ENCODE data around the gene GABPB2.
A peak's percentile ranks its signal among the peaks of the same experiment; 100 is the strongest.

The GABPB2 gene

DNA sequence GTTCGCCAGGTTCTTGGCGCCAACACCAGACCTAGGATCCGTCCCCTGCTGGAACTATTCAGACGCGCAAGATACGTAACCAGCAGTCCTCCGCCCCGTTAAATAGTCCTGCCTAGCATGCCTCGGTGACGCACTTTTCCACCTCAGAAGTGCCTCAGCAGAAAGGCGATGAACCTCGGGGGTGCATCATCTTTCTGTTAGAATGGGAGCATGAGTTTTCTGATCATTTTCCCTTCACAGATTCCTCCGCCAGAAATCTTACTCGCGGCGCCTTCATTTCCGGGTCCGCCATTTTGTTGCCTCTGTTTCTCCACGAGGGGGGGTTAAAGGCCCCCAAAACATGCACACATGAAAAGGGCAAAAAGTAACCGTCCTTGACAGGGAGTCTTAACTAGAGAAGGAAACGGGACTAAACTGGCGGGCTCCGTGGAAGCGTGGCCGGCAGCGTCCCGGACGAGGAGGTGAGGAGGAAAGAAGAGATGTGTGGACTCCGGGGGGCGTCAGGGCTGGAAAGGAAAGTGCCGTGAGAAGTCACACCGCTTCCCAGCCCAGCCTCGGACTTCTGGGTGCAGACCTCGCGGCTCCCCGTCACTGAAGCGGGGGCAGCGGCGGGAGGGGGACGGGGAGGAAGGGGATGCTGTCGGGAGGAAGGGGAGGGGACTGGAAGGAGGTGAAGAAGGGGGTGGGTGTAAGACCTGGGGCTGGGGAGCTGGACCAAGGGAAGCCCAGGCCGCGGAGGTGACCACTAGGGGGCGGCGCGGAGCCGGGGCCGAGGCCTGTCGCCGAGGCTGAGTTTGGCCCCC, at the start of gene GABPB2:
Gene GABPB2 (plus strand): TSS at position 288 of the 803 bp plus-strand sequence. CDS start 17,429 bp downstream, outside the sequence.
- DNase-seq: peak in 55 of 56 donors; percentile 49 to 96 (median 87)

DNA sequence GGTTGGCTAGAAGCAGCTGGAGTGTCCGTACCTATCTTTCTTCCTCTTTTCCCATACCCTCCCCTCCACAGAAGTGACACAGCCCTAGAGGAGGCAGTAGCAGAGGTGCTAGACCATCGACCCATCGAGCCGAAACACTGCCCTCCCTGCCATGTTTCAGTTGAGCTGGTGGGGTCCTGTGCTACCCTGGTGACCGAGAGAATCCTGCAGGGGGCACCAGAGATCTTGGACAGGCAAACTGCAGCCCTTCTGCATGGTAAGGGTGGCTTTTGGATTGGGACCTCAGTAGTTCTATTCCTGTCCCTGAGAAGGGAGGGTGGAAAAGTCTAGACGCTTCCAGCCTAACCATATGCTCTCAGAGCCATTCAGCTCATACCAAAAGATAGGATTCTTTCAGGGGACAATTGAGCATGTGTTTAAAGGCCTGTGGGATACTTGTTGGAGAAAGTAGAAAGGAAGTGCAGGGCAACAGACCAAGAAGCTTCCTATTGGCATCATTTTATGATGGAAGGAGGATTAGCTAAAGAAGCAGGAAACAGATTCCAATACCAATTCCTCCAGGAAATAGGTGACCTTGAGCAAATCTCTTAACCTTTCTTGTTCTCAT, 45.9 kb upstream of the GABPB2 start:
- DNase-seq: peak in 53 of 56 donors; percentile 6 to 84 (median 57)

DNA sequence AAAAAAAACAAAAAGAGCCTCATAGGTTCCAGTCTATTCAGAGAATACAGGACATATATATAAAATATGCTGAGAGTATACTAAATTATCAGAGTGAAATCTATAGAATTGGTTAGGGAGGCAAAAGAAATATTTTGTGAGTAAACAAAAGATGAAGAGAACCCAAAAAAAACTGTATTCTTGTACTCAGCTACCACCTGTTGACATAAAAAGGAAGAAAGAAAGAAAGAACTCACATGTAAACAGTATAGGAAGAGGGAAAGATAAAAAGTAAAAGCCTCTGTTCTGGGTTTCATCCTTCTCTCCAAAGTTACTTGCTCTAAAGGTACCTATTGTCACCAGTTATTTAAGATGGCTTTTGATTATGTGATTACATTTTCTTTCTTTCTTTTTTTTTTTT, 44.1 kb upstream of the GABPB2 start:
- DNase-seq: no peak

DNA sequence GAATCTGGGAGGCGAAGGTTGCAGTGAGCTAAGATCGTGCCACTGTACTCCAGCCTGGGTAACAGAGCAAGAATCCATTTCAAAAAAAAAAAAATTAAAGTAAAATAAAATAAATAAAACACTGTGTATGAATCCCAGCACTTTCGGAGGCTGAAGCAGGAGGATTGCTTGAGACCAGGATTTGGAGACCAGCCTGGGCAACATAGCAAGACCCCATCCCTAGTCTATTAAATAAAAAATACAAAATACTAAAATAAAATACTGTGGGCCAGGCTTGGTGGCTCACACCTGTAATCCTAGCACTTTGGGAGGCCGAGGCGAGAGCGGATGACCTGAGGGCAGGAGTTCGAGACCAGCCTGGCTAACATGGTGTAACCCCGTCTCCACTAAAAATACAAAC, 38.4 kb upstream of the GABPB2 start:
- no peak for DNase-seq

DNA sequence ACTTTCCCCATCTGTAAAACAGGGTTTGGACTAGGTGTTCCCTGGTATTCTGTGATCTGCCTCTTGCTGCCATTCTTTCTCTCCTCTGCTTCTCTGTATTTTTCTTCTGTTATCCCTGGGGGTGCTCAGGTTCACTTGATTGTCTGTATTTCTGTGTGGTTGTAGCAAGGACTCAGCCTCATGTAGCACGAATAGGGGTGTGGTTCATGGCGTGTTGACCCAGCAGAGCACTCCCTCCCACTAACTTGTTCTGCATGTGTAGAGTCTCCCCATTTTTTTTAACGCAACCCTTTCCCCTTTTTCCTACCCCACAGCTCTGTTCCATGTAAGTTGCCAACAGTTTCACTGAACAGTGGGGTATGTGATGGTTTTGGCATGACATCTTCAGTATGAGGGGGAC, 35.4 kb upstream of the GABPB2 start:
- DNase-seq: no peak

DNA sequence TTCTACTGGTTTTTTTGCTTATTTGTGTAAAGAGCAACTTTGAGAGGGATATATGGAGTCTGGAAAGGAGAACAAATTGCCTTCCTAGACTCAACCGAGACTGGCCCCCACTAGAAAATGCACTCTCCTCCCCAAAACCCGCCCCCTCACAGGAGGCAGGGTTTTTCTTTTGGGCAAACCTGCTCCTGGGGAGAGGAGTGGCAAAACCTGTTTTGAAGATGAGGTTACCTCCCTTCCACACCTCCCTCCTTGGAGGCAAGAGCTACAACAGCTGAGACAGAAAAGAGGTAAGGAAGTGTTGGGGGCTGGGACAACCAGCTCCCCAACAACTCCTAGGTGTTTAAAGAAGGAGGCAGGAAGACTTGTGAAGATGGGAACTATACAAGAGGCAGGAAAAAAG, 34.2 kb upstream of the GABPB2 start, which contains the start of gene BNIPL:
Gene BNIPL (plus strand): TSS at position 231 of the 400 bp plus-strand sequence. CDS start 140 bp downstream, at position 371.
- DNase-seq: no peak

DNA sequence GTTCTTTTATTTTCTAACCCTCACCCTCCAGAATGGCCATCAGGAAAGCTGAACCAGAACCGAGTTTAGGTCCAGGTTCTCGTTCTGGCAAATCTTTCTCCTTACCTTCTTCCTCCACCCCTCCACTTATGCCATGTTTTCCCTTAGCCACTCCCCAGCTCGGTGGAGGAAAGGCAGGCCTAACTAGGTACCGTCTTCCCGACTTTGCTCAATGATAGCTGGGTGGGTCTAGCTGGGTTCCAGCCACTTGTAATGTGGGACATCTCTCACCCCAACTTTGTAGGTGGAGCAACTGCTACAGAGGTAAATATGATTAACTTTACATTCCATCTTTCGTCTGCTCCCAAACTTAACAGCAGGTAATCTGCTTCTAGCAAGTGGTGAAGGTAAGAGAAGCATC, 33.5 kb upstream of the GABPB2 start:
- no peak for DNase-seq

DNA sequence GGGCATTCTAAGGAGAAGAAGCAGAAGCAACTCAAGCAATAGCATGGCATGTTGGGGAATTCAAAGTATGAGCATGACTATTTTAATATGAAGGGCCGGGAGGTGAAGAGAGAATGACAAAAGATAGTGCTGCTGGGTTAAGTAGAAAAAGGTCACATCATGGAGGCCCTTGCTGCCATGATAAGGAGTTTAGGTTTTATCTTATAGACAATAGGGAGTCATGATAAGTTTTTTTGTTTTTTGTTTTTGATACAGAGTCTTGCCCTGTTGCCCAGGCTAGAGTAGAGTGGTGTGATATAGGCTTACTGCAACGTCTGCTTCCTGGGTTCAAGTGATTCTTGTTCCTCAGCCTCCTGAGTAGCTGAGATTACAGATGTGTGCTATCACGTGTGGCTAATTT, 31.0 kb upstream of the GABPB2 start:
- no peak for DNase-seq

DNA sequence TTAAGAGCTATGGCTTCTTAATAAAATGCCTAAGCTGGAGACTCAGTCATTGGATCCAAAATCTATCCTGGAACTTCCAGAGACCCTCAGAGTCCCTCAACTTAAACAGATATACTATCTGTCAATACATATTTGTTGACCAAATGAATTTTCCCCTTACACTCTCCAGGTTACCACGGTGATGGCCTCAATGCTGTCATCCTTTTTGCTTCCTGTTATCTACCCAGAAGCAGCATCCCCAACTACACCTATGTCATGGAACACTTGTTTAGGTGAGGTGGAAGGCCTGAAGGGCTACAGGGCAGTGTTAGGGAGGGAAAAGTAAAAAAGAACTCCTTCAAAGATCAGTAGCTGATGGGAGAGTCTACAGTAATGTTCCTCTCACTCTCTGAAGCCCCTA, 27.4 kb upstream of the GABPB2 start:
- no peak for DNase-seq

DNA sequence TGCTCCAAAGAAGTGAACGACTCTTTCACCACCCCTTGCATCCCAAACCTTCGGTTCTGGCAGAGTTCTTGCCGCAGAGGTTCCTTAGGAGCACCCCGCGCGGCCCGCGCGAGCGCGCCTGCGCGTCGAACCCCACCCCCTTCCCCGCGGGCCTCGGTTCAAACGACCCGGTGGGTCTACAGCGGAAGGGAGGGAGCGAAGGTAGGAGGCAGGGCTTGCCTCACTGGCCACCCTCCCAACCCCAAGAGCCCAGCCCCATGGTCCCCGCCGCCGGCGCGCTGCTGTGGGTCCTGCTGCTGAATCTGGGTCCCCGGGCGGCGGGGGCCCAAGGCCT, 23.0 kb upstream of the GABPB2 start, which contains the start of gene C1orf56:
Gene C1orf56 (plus strand): TSS at position 161 of the 334 bp plus-strand sequence. CDS start 97 bp downstream, at position 258.
- DNase-seq: peak in 51 of 56 donors; percentile 27 to 84 (median 64)

DNA sequence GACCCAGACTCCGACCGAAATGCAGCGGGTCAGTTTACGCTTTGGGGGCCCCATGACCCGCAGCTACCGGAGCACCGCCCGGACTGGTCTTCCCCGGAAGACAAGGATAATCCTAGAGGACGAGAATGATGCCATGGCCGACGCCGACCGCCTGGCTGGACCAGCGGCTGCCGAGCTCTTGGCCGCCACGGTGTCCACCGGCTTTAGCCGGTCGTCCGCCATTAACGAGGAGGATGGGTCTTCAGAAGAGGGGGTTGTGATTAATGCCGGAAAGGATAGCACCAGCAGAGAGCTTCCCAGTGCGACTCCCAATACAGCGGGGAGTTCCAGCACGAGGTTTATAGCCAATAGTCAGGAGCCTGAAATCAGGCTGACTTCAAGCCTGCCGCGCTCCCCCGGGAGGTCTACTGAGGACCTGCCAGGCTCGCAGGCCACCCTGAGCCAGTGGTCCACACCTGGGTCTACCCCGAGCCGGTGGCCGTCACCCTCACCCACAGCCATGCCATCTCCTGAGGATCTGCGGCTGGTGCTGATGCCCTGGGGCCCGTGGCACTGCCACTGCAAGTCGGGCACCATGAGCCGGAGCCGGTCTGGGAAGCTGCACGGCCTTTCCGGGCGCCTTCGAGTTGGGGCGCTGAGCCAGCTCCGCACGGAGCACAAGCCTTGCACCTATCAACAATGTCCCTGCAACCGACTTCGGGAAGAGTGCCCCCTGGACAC, 22.5 kb upstream of the GABPB2 start:
- peak in 48 of 56 donors; percentile 25 to 82 (median 54) for DNase-seq

DNA sequence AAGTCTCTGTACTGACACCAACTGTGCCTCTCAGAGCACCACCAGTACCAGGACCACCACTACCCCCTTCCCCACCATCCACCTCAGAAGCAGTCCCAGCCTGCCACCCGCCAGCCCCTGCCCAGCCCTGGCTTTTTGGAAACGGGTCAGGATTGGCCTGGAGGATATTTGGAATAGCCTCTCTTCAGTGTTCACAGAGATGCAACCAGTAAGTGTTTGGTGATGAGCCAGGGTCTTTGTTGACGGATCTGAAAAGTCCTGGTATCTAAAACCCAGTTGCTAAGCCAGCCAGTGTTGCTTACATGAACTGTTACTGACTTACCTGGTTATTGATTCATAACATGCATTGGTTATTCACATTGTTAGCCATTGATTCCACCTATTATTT, 21.9 kb upstream of the GABPB2 start:
- DNase-seq: no peak

DNA sequence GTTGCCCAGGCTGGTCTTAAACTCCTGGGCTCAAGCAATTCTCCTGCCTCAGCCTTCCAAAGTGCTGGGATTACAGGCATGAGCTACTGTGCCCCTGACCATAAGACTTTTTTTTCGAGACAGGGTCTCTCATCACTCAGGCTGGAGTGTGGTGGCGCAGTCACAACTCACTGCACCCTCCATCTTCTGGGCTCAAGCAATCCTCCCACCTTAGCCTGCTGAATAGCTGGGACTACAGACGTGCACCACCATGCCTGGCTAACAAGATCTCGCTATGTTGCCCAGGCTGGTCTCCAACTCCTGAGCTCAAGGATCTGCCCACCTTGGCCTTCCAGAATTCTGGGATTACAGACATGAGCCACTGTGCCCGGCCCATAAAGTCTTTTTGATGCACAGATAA, 21.1 kb upstream of the GABPB2 start:
- DNase-seq: no peak

DNA sequence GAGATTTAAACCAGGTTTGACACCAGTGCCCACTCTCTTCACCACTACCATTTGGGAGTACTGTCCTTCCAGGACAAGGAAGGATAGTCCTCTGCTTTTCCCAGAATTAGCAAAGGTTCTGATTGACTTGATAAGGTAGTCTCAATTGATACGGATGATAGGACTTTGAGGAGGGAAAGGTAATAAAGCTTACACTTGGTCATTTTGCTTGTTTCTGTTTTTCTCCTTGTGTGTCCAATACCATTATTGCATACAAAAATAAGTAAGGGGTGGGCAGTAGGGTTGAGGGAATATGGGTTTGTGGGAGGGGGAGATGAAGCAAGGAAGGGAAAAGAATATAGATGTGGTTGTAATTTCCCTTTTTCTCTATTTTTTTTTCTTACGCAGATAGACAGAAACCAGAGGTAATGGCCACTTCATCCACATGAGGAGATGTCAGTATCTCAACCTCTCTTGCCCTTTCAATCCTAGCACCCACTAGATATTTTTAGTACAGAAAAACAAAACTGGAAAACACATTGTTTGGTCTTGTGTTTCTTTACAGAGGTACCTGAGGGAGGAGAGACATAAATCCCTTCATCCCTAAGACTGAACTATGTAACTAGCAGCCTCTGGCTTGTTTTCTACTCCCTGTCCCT, 20.4 kb upstream of the GABPB2 start:
- no peak for DNase-seq

DNA sequence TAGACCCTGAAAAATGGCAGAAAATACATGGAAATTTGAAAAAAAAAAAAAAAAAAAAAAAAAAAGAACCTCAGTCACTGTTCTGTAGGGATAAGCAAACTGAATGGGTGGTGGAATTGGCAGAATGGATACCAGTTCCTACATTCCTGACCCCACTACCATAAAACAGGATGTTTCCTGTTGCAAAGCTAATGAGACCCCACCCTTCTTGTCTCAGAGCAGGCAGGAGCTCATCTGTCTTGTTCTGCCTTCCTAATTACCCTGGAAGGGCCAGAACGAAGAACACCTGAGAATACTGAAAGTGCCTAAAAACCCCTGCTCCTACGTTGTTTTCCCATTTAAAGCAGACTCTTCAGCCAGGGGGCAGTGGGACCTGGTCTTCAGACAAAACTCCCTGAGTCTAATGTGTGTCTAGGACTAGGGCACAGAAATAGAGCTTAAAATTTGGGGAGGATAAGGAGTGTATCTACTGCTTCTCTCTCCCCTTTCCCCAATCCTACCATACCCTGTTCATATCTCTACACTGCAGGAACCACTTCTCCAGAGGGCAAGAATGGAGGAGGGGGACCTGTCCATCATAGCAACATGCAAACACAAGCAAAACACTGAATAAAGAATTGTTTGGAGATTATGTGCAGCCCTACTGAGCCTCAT, 19.1 kb upstream of the GABPB2 start:
- DNase-seq: no peak

DNA sequence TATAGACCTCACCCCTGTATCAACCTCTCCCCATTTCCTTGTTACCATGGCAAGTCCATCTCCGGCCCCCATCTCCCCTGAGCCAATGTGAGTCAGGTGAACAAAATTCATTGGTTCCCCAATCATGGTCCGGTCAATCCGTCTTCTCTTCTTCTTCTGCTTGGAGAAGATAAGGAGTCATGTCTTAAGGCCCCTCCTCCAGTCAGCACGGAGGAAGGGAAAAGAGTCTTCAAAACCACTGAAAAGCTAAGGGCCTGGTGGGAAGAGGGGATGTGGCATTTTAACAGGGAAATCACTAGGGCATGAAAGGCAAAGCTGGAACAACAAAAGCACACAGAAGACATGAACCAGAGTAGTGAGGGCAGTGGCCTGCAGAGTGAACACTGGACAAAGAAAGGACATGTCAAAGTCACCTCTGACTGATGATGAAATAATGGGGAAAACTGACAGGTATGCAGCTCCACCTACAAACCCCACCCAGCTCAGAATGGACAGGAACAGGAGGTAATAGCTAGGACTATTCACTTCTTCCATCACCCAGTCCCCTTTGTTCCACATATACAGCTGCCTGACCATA, 15.5 kb upstream of the GABPB2 start:
- DNase-seq: no peak

DNA sequence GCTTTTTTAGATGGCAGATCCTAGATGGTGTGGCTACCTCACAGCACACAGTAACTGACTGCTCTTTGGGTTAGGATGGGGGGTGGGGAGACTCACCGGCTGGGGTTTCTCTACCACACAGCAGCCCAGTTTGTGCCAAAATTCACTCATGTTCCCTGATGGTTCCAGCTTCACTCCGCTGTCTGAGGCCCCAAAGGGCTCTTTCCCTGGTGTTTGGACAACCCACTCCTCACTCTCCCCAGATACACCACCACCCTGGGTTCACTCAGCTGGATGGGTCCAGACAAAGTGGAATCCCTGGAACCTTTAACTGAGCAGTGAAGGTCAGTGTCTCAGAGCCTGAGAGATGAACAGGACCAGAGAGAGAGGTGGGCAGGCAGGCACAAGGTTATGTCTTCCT, 15.0 kb upstream of the GABPB2 start:
- DNase-seq: no peak

DNA sequence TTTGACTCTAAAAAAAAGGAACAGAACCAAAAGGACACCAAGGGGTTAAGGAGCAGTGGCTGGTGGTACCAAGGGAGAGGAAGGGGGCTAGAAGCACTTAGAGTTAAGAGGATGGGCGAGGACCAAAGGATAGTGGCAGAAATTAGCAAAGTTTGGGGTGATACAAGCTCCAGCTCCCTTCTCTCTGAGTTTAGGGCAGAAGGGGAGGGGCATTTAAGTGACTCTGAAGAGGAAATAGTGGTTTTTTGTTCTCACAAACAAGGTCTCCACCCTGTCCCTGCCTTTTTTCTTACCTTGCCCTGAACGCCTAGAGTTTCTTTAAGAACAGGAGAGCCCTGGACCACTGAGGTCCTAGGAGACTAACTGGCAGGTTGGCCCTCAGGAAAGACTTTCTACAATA, 14.4 kb upstream of the GABPB2 start:
- no peak for DNase-seq

DNA sequence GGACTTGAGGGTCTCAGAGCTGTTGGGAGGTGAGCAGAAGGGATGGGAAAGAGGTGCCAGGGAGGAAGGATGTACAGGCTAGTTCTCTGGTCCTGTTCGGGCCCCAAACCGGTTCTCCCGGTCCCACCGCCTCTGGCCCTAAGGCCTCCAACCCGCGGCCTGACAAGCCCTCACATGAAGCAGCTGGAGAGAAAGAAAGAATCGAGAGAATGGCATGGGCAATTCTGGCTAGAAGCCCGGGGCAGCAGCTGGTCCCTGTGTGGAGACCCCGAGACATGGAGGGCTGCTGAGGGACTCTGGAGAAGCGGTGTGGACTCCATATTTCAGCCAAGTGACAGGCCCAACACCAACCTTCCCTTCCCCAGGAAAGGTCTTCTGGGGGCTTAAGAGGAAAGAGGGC, 11.9 kb upstream of the GABPB2 start:
- DNase-seq: peak in 25 of 56 donors; percentile 6 to 55 (median 20)

DNA sequence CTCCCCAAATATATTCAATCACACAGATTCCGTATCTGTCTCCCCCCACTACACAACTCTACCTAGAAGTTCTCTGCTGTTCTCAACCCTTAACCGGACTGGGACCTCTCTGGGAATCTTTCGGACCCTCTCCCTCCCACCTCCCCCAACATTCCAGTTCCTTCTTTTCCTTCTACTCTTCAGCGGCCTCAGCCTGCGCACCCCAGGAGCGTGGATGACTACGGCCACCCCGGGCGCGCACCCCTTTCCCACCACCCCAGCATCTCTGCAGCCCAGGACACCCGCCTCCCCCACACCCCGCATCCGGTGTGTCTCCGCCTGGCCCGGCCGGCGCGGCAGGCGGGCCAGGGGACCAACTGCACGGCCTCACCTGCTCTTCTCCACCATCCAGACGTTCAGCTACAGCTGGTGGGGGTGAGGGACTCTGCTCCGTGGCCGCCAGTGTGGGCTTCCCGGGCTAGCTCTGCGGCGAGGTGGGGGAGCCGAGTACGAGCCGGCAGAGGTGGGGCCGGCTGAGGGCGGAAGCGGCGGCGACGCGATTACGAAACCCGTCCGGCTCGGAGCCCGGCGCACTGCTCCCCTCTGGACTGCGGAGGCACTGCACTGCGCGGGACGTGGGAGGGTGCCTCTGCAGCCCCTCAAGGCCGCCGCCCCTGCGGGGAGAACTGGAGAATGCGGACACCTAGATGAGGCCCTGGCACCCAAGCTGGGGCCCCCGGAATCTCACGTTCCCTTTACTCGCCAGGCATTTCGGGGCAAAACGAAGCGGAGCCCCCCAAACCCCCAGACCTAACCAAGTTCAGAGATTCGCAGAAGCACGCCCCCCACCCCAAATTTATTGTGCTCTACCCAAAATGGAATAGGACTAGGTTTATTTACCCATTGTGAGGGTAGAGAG, 11.2 kb upstream of the GABPB2 start, which contains the start of gene CDC42SE1:
Gene CDC42SE1 (minus strand): TSS at position 514 of the 898 bp plus-strand sequence. CDS start 3,892 bp downstream, outside the sequence.
- DNase-seq: peak in 52 of 56 donors; percentile 27 to 85 (median 66)

Data from nucleus accumbens (tissue), 56 donors.